Coronary artery (tissue), 2 donors: ENCODE data around the gene SH3GL1.

Source experiments
- DNase-seq: peaks from one replicate; pipeline ENCODE4 v3.0.0-alpha.2; 2017; ENCODE audit warnings: low spot score
- H3K27ac ChIP-seq, 2 donors: fragments of 200-600 bp; sonication (generic); one replicate each; pipeline ENCODE4 v1.5.1; 2016 to 2019
- H3K4me3 ChIP-seq: fragments of 200-600 bp; sonication (generic); 2 replicates; pipeline ENCODE4 v1.5.1; 2016; ENCODE audit warnings: mild to moderate bottlenecking, moderate library complexity
- CTCF ChIP-seq: fragments of 200-600 bp; sonication (generic); IDR thresholded peaks from one replicate; pipeline ENCODE4 v1.5.1; 2019; ENCODE audit warnings: antibody characterized with exemption

Gene SH3GL1

GRCh38 chr19:4446704-4447200 is 46.4 kb upstream of the SH3GL1 start:
- Histone ChIP-seq H3K27ac (no peak overlapping the region), H3K4me3 (no peak overlapping the region)
- TF ChIP-seq CTCF: no peak
- DNase-seq: no peak

- Histone ChIP-seq H3K27ac (no peak overlapping the region), H3K4me3 (no peak overlapping the region)
- no peak for TF ChIP-seq CTCF
- DNase-seq: no peak
These were observed 45.8 kb upstream of the SH3GL1 start for GRCh38 chr19:4445963-4446703.

GRCh38 chr19:4444765-4445741 is 44.7 kb upstream of the SH3GL1 start:
- DNase-seq: no peak
- TF ChIP-seq CTCF: no peak
- H3K4me3 ChIP-seq: no peak overlapping the region
- H3K27ac ChIP-seq: no peak overlapping the region

- Histone ChIP-seq H3K4me3 (no peak overlapping the region), H3K27ac (no peak overlapping the region)
- no peak for DNase-seq
- TF ChIP-seq CTCF: no peak
These were observed 43.8 kb upstream of the SH3GL1 start for GRCh38 chr19:4443966-4444764.

- Histone ChIP-seq H3K27ac (no peak overlapping the region), H3K4me3 (no peak overlapping the region)
- no peak for DNase-seq
- no peak for TF ChIP-seq CTCF
These were observed 42.8 kb upstream of the SH3GL1 start for GRCh38 chr19:4443188-4443587.

- no peak for DNase-seq
- TF ChIP-seq CTCF: no peak
- no peak overlapping the region for H3K4me3 ChIP-seq
These were observed 42.4 kb upstream of the SH3GL1 start for GRCh38 chr19:4442819-4443146.

More at GRCh38 chr19:4442819-4443146, 42.4 kb upstream of the SH3GL1 start:
- no peak overlapping the region for H3K27ac ChIP-seq
